Fibroblast of the aortic adventitia (primary cell): ENCODE data around the gene PLXNA2. TPM values are rescaled to one million over a fixed set of nuclear protein-coding genes. Genes with fewer than 3 reads are reported as not detected.
A peak's percentile ranks its signal among the peaks of the same experiment; 100 is the strongest.

Experiments
- DNase-seq: peaks from one replicate; pipeline ENCODE4 v3.0.0-alpha.2; 2010; ENCODE audit warnings: low read depth
- H3K4me3 ChIP-seq: 2 replicates; pipeline ENCODE4 v1.5.1; 2011; ENCODE audit warnings: low read depth, mild to moderate bottlenecking, control low read depth, low read length, moderate library complexity
- total RNA-seq: library from RNA; depleted of rRNA; stranded (reverse); fragments of >200 nt; gene quantifications from 2 replicates; pipeline ENCODE4 v1.2.3, GENCODE V29; 2012; ENCODE audit warnings: low replicate concordance
- TF ChIP-seq, protein P1 (sequence below): IDR thresholded peaks from 2 replicates; pipeline ENCODE4 v1.5.1; 2011; ENCODE audit warnings: mild to moderate bottlenecking, low read length, control low read depth, inconsistent platforms; ENCODE audit not compliant: insufficient read depth

Gene PLXNA2
- total RNA-seq, 1 donor: 8.0 TPM

DNA sequence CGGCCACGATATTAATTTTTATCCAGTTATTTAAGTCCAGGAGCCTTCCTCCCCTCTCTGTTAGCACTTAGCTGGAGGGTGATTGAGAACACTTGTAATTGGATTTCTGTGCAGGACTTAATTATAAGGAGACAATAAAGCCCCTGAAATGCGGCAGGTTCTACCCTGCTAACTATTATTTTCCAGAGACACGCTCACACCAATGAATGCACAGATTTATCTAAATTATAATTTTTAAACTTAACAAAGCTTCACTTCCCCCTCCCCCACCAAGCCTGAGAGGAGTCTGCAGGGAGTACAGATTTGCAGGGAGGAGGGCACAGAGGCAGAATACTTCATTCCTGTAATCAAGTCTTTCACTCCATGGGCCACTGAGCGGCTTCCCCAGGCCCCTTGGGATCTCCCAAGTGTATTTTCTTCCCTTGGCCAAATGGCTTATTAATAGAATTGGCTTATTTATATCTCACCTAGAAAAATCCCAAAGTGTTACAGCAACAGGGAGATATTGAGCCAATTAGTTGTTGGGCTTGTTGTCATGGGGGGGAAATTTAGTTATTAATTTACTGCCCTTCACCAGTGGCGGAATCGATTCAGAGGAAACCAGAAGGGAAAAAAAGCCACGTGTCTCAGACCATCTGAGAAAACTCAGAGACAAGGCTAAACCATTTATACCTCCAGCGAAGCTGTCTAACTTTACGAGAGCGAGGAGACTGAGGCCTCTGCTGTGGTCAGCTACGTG, 234.3 kb downstream of the PLXNA2 start:
- DNase-seq: no peak
- no peak overlapping the region for H3K4me3 ChIP-seq
- TF ChIP-seq, protein P1, sequence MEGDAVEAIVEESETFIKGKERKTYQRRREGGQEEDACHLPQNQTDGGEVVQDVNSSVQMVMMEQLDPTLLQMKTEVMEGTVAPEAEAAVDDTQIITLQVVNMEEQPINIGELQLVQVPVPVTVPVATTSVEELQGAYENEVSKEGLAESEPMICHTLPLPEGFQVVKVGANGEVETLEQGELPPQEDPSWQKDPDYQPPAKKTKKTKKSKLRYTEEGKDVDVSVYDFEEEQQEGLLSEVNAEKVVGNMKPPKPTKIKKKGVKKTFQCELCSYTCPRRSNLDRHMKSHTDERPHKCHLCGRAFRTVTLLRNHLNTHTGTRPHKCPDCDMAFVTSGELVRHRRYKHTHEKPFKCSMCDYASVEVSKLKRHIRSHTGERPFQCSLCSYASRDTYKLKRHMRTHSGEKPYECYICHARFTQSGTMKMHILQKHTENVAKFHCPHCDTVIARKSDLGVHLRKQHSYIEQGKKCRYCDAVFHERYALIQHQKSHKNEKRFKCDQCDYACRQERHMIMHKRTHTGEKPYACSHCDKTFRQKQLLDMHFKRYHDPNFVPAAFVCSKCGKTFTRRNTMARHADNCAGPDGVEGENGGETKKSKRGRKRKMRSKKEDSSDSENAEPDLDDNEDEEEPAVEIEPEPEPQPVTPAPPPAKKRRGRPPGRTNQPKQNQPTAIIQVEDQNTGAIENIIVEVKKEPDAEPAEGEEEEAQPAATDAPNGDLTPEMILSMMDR: no peak

DNA sequence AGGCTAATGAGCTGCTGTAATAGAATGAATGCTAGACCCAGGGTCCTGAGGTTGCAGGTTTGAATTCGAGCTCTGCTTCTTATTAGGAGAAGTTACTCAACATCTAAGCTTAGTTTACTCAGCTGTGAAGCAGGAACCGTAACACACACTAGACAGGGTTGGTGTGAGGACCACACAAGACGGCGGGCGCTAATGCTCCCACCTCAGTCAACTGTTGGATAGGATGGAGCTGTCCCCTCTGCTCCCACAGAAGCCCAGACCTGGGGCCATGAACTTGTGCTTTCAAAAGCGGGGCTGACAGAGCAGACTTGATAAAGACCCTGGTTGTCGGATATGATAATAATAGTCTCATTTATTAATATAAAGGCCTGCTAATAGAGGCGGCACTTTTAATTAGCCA, 234.9 kb downstream of the PLXNA2 start:
- TF ChIP-seq, protein P1: no peak
- DNase-seq: no peak
- H3K4me3 ChIP-seq: no peak overlapping the region

DNA sequence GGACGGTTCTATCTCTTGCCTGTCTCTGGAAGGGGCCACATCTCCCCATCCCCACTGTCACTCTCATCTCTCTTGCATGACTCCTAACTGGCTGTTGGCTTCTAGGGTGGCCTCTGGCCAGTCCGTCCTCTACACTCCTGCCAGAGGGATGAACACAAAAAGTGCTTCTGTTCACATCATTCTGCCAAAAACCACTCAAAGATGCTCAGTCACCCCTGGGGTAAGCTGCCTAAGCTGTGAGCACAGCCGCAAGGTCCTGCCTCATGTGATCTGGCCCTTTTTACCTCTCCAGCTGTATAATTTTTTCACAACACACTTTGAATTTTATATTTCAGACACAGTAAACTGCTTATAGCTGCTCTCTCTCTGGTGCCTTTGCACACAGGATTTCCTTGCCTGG, 235.7 kb downstream of the PLXNA2 start:
- no peak overlapping the region for H3K4me3 ChIP-seq
- DNase-seq: peak; percentile 54
- TF ChIP-seq, protein P1: no peak

DNA sequence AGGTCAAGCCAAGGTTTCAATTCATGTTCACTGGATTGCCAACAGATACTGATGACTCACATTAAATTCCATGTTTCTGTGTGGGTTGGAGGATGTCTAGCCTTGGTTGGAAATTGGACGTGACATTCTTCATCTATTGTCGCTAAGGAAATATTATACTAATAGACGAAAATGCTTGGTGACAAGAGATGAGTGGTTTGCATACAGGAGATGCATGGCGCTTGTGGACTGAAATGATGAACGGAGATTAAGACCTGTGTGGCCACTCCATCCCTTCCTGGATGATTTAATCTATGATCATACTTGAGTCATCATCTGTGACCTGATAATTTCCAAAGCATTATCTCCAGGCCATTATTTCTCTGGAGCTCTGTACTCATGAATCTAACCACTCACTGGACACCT, 236.2 kb downstream of the PLXNA2 start:
- peak; percentile 92 for DNase-seq
- TF ChIP-seq, protein P1: no peak
- H3K4me3 ChIP-seq: no peak overlapping the region

DNA sequence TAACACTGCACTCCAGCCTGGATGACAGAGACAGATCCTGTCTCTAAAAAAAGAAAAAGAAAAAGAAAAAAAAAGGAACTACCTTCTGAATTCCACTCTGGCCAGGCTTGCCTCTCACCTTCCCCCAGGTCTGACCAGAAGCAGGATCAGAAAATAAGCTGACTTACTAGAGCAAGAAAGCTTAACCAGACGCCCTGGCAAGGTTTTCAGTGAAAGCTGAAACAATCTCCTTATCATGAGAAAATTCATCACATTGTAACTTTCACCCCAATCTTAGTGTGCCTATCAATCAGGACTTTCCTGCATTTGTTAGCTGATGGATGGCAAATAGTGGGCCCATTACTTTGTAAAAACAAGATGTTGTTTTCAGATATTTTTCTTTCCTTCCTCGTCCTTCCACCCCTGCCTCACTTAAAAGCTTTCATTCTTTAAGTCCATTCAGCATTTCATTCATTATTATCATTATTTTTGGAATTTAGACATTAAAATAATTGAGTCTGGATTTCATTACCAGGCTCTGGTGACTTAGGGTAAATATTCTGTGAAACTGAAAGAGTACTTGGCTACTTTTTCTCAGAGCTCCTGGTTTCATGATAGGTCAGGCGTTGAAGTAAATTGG, 236.8 kb downstream of the PLXNA2 start:
- no peak overlapping the region for H3K4me3 ChIP-seq
- TF ChIP-seq, protein P1: no peak
- peak; percentile 66 for DNase-seq

DNA sequence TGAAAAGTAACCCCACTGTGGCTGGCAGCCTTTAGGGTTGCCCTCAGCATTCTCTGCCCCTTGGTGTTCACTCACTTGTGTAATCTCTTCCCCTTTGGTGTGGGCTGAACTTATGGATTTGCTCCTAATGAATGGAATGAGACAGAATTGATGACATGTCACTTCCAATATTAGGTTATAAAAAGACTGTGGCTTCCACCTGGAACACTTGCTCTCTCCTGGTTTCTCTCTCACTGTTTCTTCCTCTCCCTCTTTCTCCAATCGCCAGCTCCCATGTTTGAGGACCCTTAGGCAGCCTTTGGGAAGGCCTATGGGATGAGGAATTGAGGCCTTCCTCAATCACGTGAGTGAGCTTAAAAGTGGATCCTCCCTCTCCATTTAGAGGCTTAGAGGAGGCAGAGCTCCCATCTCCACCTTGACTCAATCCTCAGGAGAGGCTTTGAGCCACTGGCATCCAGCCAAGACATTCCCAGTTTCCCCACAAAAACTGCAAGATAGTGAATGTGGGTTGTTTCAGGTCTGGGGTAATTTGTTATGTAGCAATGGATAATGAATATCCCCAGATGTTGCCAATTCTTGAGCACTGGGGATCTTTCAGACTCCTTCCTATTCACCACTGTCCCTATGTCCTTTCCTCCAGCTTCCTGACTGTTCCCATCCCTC, 237.8 kb downstream of the PLXNA2 start:
- TF ChIP-seq, protein P1: no peak
- H3K4me3 ChIP-seq: no peak overlapping the region

More for the DNA sequence above, 237.8 kb downstream of the PLXNA2 start:
- DNase-seq: peak; percentile 85
